HuH-7.5 (cell line): ENCODE data around the gene CARD11.
"Not testable (repeated sequence)": the region's sequence is repeated elsewhere in the genome, so short reads cannot be mapped to it uniquely, and the experiment has no call there.

Experiments used
- DNase-seq: peaks from one replicate; pipeline ENCODE4 v3.0.0; 2011; ENCODE audit warnings: low spot score

CARD11 gene

GRCh38 chr7:2924866-2925840 lies 118.5 kb downstream of the CARD11 start:
- DNase-seq = no peak

- no peak for DNase-seq
These were observed 119.6 kb downstream of the CARD11 start for GRCh38 chr7:2923886-2924574.

- DNase-seq = no peak
These were observed 120.3 kb downstream of the CARD11 start for GRCh38 chr7:2923291-2923781.

GRCh38 chr7:2922866-2923265 lies 120.8 kb downstream of the CARD11 start:
- no peak for DNase-seq

DNA sequence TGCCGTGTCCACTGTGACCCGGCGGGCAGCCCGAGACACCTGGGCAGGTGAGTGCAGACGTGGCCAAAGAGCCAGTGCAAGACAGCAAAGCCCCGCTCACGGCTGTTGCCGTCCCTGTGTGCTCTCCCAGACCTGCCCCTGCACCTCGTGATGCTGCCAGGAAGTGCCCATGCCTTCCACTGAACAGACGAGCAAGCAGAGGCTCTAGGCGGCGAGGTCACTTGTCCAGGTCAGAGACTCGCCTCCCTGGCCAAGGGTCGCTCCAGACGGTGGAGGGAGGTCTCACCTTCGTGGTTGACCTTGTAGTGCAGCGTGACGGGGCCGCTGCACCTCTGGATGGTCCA lies 121.3 kb downstream of the CARD11 start:
- DNase-seq = no peak

DNA sequence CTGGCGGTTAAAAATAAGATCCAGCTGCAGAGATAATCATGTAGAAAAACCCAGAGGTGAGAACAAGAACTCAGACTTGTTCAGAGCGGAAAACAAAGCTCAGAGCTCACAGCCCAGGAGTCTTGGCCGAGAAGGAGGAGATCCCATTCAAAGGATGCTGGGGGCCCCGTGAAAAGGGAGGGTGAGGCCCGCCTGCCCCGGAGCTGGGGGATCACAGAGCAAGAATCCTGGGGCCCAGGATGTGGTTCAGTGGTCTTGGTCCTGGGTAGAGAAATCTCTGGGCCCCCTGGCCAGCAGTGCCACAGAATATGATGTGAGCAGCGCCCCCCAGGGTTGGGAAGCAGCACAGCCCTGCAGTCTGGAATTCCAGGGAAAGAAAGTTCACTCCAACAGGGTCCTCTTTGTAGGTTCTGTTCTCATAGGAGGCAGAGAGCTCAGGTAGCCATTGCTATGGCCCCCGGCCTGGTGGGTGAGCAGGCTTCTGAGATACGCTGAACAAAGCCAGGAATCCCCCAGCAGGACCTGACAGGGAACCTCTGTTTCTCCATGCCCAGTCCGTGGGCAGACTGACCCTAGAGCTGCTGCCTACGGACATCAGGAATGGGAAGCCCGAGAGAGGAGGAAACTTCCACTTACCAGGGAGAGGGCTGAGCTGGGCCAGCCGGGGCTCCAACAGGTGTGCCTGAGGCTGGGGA lies 121.9 kb downstream of the CARD11 start:
- DNase-seq = no peak

- no peak for DNase-seq
These were observed 122.6 kb downstream of the CARD11 start for GRCh38 chr7:2920956-2921652.

GRCh38 chr7:2920480-2920879 lies 123.2 kb downstream of the CARD11 start:
- DNase-seq = not testable (repeated sequence)

- no peak for DNase-seq
These were observed 123.6 kb downstream of the CARD11 start for GRCh38 chr7:2920041-2920440.

DNA sequence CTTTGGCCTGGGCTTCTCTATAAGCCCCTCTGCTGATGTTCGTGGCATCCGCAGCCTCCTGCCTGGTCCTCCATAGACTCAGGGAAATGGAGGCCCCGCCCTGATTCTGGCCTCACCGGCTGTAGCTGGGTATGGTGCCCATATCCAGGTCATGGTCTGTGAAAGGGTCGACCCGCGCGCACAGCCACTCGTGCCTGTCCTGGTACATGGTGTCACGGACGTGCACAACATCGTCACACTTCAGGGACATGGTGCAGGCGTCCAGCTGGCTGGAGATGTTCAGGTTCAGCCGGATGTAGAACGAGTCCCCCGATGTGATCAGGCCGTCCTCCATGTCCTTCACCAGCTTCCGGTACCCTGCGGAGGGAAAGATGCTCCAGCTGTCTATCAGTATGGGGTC lies 124.4 kb downstream of the CARD11 start:
- no peak for DNase-seq

GRCh38 chr7:2918406-2918805 lies 125.3 kb downstream of the CARD11 start:
- no peak for DNase-seq

GRCh38 chr7:2915023-2915422 lies 128.6 kb downstream of the CARD11 start:
- DNase-seq = no peak

DNA sequence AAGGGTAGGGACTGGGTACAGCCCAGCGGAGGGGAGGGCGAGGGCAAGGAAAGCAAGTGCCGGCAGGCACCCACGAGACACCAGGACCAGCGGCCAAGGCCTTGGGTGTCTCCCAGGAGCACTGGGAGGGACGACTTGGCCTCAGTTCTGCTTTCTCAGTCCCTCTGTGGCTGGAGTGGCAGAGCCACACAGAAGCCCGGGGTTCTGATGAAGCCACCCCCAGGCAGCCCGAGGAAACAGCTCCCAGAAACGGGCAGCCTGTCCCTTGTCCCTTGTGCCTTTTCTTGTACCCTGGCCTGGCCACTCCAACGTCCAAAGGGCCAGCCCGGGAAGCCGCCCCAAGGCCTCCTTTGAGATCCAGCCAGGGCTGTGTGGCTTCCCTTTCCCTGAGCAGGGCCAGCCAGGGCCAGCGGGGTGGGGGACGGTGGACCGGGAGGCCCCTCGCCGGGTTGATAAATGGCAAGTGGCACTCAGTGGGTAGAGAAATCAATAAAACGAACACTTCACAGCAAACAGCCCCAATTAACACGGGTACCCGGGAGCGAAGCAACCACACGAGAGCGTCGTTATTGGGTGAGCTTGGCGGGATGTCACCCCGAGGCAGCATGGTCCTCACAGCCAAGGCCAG lies 129.8 kb downstream of the CARD11 start:
- no peak for DNase-seq

DNA sequence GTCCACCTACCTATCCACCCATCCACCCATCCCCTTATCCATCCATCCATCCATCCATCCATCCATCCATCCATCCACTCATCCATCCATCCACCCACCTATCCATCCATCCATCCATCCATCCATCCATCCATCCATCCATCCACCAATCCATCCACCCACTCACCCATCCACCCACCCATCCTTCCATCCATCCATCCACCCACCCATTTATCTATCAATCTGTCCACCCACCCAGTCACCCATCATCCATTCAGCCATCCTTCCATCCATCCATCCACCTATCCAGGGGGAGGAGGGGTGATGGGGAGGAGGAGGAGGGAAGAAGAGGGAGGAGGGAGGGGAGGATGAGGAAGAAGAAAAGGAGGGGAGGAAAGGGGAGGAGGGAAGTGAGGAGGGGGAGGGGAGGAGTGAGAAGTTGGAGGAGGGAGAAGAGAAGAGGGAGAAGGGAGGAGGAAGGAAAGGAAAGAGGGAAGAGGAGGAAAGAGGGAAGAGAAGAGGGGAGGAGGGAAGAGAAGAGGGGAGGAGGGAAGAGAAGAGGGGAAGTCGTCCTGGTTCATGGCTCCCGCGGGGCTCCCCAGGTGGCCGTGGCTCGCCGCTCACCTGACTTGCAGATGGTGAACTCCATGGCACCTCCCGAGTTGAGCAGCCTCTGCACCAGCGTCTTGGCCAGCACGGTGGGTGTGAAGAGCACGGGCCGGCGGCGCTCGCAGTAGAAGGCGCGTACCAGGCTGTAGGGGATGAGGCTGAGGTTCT lies 130.8 kb downstream of the CARD11 start:
- DNase-seq = no peak

DNA sequence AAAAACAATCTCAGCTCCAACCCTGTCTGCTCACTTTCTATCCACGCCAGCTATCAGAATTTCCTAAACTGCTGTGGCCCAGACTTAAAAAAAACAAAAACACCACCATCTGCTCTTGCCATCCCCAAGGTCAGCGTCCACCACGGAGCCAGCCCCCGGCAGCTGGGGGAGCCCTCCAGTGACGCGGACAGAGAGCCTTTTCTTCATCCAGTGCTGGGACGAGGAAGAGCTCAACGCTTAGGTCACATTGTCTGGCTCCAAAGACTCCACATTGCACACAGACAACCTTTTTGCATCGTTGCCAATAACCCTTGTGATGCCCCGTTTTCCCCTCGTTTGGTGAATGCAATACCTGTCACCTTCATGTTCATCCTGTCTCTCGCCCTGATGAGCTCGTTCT lies 132.2 kb downstream of the CARD11 start:
- no peak for DNase-seq

GRCh38 chr7:2909471-2910039 lies 134.1 kb downstream of the CARD11 start:
- DNase-seq = no peak

DNA sequence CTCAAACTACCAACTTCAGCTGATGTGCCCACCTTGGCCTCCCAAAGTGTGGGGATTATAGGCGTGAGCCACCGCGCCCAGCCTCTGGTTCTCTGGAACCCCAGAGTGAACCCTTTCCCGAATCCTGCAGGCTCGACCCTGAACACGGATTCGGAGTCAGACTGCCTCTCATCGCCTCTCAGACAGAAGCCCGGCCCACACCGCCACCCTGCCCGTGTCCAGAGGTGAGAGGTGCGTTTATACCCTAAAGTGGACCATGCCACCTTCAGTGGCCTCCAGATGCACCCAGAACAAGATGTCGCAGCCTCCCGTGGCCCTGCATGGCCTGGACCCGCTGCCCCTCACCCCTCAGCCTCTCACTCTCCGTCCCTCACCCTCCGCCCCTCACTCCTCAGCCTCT lies 134.6 kb downstream of the CARD11 start:
- DNase-seq = no peak

GRCh38 chr7:2908103-2908683 lies 135.5 kb downstream of the CARD11 start:
- no peak for DNase-seq

DNA sequence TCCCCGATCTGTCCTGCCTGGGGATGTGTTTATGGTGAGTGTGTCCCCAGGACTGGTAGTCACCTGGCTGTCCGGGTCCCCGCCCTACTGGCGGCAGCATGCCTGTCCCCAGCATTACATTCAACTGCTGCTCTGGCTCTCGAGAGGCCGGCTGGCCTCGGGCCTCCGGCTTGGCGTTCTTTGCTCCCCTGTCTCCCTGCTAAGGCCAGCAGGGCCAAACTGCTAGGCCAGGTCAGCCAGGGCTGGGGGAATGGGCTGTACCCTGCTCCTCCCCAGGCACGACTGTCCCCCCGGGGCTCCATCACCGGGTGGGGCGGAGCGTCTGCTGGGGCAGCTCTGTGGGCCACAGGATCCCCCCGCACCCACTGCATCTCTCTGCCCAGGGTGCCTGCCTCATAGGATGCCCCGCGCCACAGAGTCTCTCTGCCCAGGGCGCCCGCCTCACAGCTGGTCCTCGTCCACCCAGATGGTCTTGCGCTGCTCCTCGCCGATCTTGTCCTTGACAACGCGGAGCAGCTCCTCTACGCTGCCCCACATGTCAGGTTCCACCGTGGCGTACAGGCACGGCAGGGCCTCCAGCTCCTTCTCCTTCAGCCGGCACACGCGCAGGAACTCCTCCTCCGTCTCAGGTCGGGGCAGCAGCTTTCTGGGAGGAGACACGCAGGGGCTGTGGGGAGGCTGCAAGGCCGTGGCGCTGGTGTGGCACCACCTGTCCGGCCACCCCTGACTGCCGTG lies 137.3 kb downstream of the CARD11 start:
- no peak for DNase-seq
